HG02870 (cell line): Measurements from ENCODE around the gene MUCL3.
"Not testable (repeated sequence)": the region's sequence is repeated elsewhere in the genome, so short reads cannot be mapped to it uniquely, and the experiment has no call there.

Experiments
- ATAC-seq: cut with Tn5 transposase; IDR thresholded peaks from one replicate; pipeline ENCODE4 v1.9.1; 2021; ENCODE audit warnings: mild to moderate bottlenecking, moderate library complexity; ENCODE audit not compliant: unreplicated experiment

Gene MUCL3

GRCh38 chr6:30974490-30975252 is 33.9 kb downstream of the MUCL3 start:
- ATAC-seq, result no peak

- no peak for ATAC-seq
These were observed 38.4 kb downstream of the MUCL3 start for GRCh38 chr6:30979141-30979540.

- ATAC-seq, result no peak
These were observed 38.9 kb downstream of the MUCL3 start for GRCh38 chr6:30979690-30980089.

GRCh38 chr6:30981942-30982772 is 41.4 kb downstream of the MUCL3 start:
- no peak for ATAC-seq

GRCh38 chr6:30983439-30983838 is 42.7 kb downstream of the MUCL3 start, which contains the start of gene MUC21:
MUC21 (plus strand) TSS chr6:30983718; CDS start chr6:30983959, 241 bp downstream.
- no peak for ATAC-seq

GRCh38 chr6:30985490-30985889 is 44.7 kb downstream of the MUCL3 start:
- ATAC-seq, result no peak

GRCh38 chr6:30987304-30987703 is 46.5 kb downstream of the MUCL3 start:
- no peak for ATAC-seq

GRCh38 chr6:30988209-30988825 is 47.5 kb downstream of the MUCL3 start:
- ATAC-seq, result no peak

GRCh38 chr6:30990422-30991086 is 49.8 kb downstream of the MUCL3 start:
- ATAC-seq, result no peak

GRCh38 chr6:30991891-30992290 is 51.1 kb downstream of the MUCL3 start:
- no peak for ATAC-seq

- no peak for ATAC-seq
These were observed 56.5 kb downstream of the MUCL3 start for GRCh38 chr6:30997301-30997700.

GRCh38 chr6:30998785-30999184 is 58.0 kb downstream of the MUCL3 start:
- no peak for ATAC-seq

GRCh38 chr6:31000067-31000860 is 59.5 kb downstream of the MUCL3 start:
- ATAC-seq, result not testable (repeated sequence)

GRCh38 chr6:31001281-31001888 is 60.6 kb downstream of the MUCL3 start:
- ATAC-seq, result no peak

- ATAC-seq, result no peak
These were observed 61.7 kb downstream of the MUCL3 start for GRCh38 chr6:31002471-31002870.
